Measurements from ENCODE around the gene TBC1D22A. TPM values are rescaled to one million over a fixed set of nuclear protein-coding genes. Genes with fewer than 3 reads are reported as not detected.

Gene TBC1D22A
- polyA plus RNA-seq, 1 of the 3 experiments (the other 2 are of a cell fraction) = 16.5 TPM

GRCh38 chr22:46891382-46891951 lies 129.0 kb downstream of the TBC1D22A start:
- peak overlapping the region in 1 of 2 experiments; percentile 81; a peak in 2 of 4 replicates for H3K27ac ChIP-seq (ENCODE audit: low read depth in 2 of 2, low read length in 1 of 2)
- no peaks in the 10 kb centered on the region for H3K79me2 ChIP-seq (ENCODE audit: insufficient read depth)
- ChIA-PET CTCF (interaction anchor here (0.7 to 2.9 kb wide), 2 partner anchors 88 to 650 kb away, joined by 3 to 11 read pairs; no protein-coding TSS in a partner anchor), POLR2A (no interaction called here)
- DNase-seq = peak; percentile 84
- no peaks in the 10 kb centered on the region for H3K27me3 ChIP-seq (ENCODE audit: insufficient read depth)
- no peak overlapping the region for H3K9ac ChIP-seq
- TF ChIP-seq YY1 (IDR thresholded peaks at IDR 0.05; ENCODE audit: low read depth) (no peak), USF2 (IDR thresholded peaks at IDR 0.05; ENCODE audit: borderline replicate concordance, low read depth, low read length) (no peak), RXRA (IDR thresholded peaks at IDR 0.05; ENCODE audit: borderline replicate concordance, low read depth) (no peak), FOXJ3 (CRISPR knock-in tag; IDR thresholded peaks at IDR 0.05) (no peak), GATA2 (CRISPR knock-in tag; IDR thresholded peaks at IDR 0.05) (peak; percentile 71), EP300 (IDR thresholded peaks at IDR 0.05; ENCODE audit: borderline replicate concordance in 1 of 2, low read depth in 1 of 2, low read length in 1 of 2) (peak in 1 of 2 experiments; percentile 4; a peak in 1 of 4 replicates)
- peaks cover 0 to 11% of the 10 kb centered on the region in 2 experiments for H3K36me3 ChIP-seq (replicated peaks in 1 of 2; ENCODE audit: control insufficient read depth in 1 of 2, insufficient read depth in 2 of 2, low read length in 1 of 2)
- H3K4me3 ChIP-seq (ENCODE audit: low read depth in 2 of 2, low read length in 1 of 2) = no peak overlapping the region
- WGBS (ENCODE audit: low lambda C conversion rate) = 65% methylated on average over 5 of the region's 5 CpGs
- no peak overlapping the region for H3K4me2 ChIP-seq
- H4K20me1 ChIP-seq (ENCODE audit: insufficient read depth) = no peaks in the 10 kb centered on the region
- H2AFZ ChIP-seq (ENCODE audit: low read depth) = no peak overlapping the region
- no peaks in the 10 kb centered on the region for H3K9me2 ChIP-seq
- no peaks in the 10 kb centered on the region for H3F3A ChIP-seq (replicated peaks; ENCODE audit: insufficient read depth)
- no peaks in the 10 kb centered on the region for H3K9me3 ChIP-seq
- H3K4me1 ChIP-seq (ENCODE audit: control insufficient read depth in 1 of 2, insufficient read depth in 2 of 2, low read depth in 1 of 2, low read length in 1 of 2) = peaks cover 0 to 43% of the 10 kb centered on the region in 2 experiments; a peak in 2 of 4 replicates

GRCh38 chr22:46892866-46893265 lies 130.4 kb downstream of the TBC1D22A start:
- ChIA-PET POLR2A (no interaction called here), CTCF (interaction anchor here (0.6 to 2.9 kb wide), 3 partner anchors 89 to 304 kb away, joined by 3 to 11 read pairs (median 3); no protein-coding TSS in a partner anchor)
- Histone ChIP-seq H3K36me3 (replicated peaks in 1 of 2; ENCODE audit: control insufficient read depth in 1 of 2, insufficient read depth in 2 of 2, low read length in 1 of 2) (peaks cover 4 to 11% of the 10 kb centered on the region in 2 experiments), H4K20me1 (ENCODE audit: insufficient read depth) (no peaks in the 10 kb centered on the region), H3K9ac (no peak overlapping the region), H3K4me3 (ENCODE audit: low read depth in 2 of 2, low read length in 1 of 2) (no peak overlapping the region), H3K27me3 (ENCODE audit: insufficient read depth) (no peaks in the 10 kb centered on the region), H3K4me1 (ENCODE audit: control insufficient read depth in 1 of 2, insufficient read depth in 2 of 2, low read depth in 1 of 2, low read length in 1 of 2) (peaks cover 0 to 43% of the 10 kb centered on the region in 2 experiments; a peak in 2 of 4 replicates), H3K9me3 (no peaks in the 10 kb centered on the region), H2AFZ (ENCODE audit: low read depth) (no peak overlapping the region), H3F3A (replicated peaks; ENCODE audit: insufficient read depth) (no peaks in the 10 kb centered on the region), H3K9me2 (no peaks in the 10 kb centered on the region), H3K27ac (ENCODE audit: low read depth in 2 of 2, low read length in 1 of 2) (no peak overlapping the region; a peak in 1 of 4 replicates), H3K4me2 (no peak overlapping the region), H3K79me2 (ENCODE audit: insufficient read depth) (no peaks in the 10 kb centered on the region)
- DNase-seq = no peak
- 90% methylated on average over 14 of the region's 15 CpGs for WGBS (ENCODE audit: low lambda C conversion rate)
- TF ChIP-seq ZBTB33 (IDR thresholded peaks at IDR 0.05; ENCODE audit: borderline replicate concordance, low read depth) (no peak), RCOR1 (IDR thresholded peaks at IDR 0.05; ENCODE audit: low read length) (no peak), CHD2 (IDR thresholded peaks at IDR 0.05; ENCODE audit: low read length, partially characterized antibody) (no peak), YY1 (IDR thresholded peaks at IDR 0.05; ENCODE audit: low read depth) (no peak), ELF1 (IDR thresholded peaks at IDR 0.05) (no peak), MXI1 (IDR thresholded peaks at IDR 0.05; ENCODE audit: low read depth, low read length) (no peak), TAF1 (IDR thresholded peaks at IDR 0.05; ENCODE audit: borderline replicate concordance, low read depth, low read length) (no peak), EP300 (IDR thresholded peaks at IDR 0.05; ENCODE audit: borderline replicate concordance in 1 of 2, low read depth in 1 of 2, low read length in 1 of 2) (no peak), FOSL2 (IDR thresholded peaks at IDR 0.05; ENCODE audit: borderline replicate concordance, low read depth) (no peak), REST (IDR thresholded peaks at IDR 0.05; ENCODE audit: low read depth, low read length) (no peak), MAX (IDR thresholded peaks at IDR 0.05; ENCODE audit: low read depth) (no peak), GABPA (IDR thresholded peaks at IDR 0.05; ENCODE audit: low read depth) (no peak), USF2 (IDR thresholded peaks at IDR 0.05; ENCODE audit: borderline replicate concordance, low read depth, low read length) (no peak)
